Measurements from ENCODE around the gene SHF.

GRCh38 chr15:45147606-45148005 lies 40.2 kb downstream of the SHF start:
- TF ChIP-seq CTCF (IDR thresholded peaks at IDR 0.05) = no peak
- no peak for TF ChIP-seq EZH2 (IDR thresholded peaks at IDR 0.05)
- TF ChIP-seq EZH2phosphoT487 (IDR thresholded peaks at IDR 0.05) = no peak
